HL-60 (cell line): ENCODE results near the gene UBE2L6.
A peak's percentile ranks its signal among the peaks of the same experiment; 100 is the strongest.

Source experiments
- CTCF ChIP-seq: IDR thresholded peaks from one replicate; pipeline ENCODE4 v1.5.1; 2011; ENCODE audit warnings: low read length, control low read depth, inconsistent platforms; ENCODE audit not compliant: insufficient read depth
- POLR2AphosphoS5 ChIP-seq: IDR thresholded peaks from 2 replicates; pipeline ENCODE4 v1.6.1; 2012; ENCODE audit warnings: low read depth
- REST ChIP-seq: IDR thresholded peaks from 2 replicates; pipeline ENCODE4 v1.6.1; 2012; ENCODE audit warnings: low read depth; ENCODE audit not compliant: insufficient replicate concordance
- SPI1 ChIP-seq: IDR thresholded peaks from 2 replicates; pipeline ENCODE4 v1.6.1; 2012; ENCODE audit warnings: low read depth, mild to moderate bottlenecking, borderline replicate concordance

GRCh38 chr11:57513911-57514537, 53.4 kb downstream of the UBE2L6 start:
- no peak for TF ChIP-seq CTCF
- no peak for TF ChIP-seq SPI1
- peak; percentile 32; the same call in 1 of the 2 replicates for TF ChIP-seq POLR2AphosphoS5
- TF ChIP-seq REST = no peak
